Upper lobe of left lung (tissue), 6 donors: ENCODE data around the gene THRAP3. TPM values are rescaled to one million over a fixed set of nuclear protein-coding genes. Genes with fewer than 3 reads are reported as not detected.
"Not testable (repeated sequence)": the region's sequence is repeated elsewhere in the genome, so short reads cannot be mapped to it uniquely, and the experiment has no call there.

Source experiments
- ATAC-seq, 2 donors: fragments of 200-7000 bp; cut with Tn5 transposase; one replicate each; pipeline ENCODE4 v1.9.1; 2022; ENCODE audit warnings: mild to moderate bottlenecking in 2 of 2, moderate library complexity in 2 of 2; ENCODE audit not compliant: low FRiP score in 2 of 2
- DNase-seq, 2 donors: peaks; one replicate each; pipeline ENCODE4 v3.0.0-alpha.2; 2019 to 2020
- H3K27ac ChIP-seq, 4 donors: fragments of 200-600 bp; sonication (generic); one replicate each; pipeline ENCODE4 v1.5.1; 2016 to 2019
- H3K27me3 ChIP-seq, 4 donors: fragments of 200-600 bp; sonication (generic); one replicate each; pipeline ENCODE4 v1.5.1; 2017 to 2019
- H3K36me3 ChIP-seq, 4 donors: fragments of 200-600 bp; sonication (generic); one replicate each; pipeline ENCODE4 v1.5.1; 2016 to 2019
- H3K4me1 ChIP-seq, 4 donors: fragments of 200-600 bp; sonication (generic); one replicate each; pipeline ENCODE4 v1.5.1; 2018 to 2019
- H3K4me3 ChIP-seq, 4 donors: fragments of 200-600 bp; sonication (generic); one replicate each; pipeline ENCODE4 v1.5.1; 2017 to 2019; ENCODE audit warnings: mild to moderate bottlenecking in 2 of 4, moderate library complexity in 1 of 4
- H3K9me3 ChIP-seq, 4 donors: fragments of 200-600 bp; sonication (generic); one replicate each; pipeline ENCODE4 v1.5.1; 2018 to 2019
- CTCF ChIP-seq, 6 experiments: fragments of 450-650 bp in 4 of 6; fragments of 200-600 bp in 2 of 6; sonication (generic) in 2 of 6; IDR thresholded peaks; one replicate each; pipeline ENCODE4 v1.5.1; 2016 to 2019; ENCODE audit warnings: antibody characterized with exemption in 6 of 6
- EP300 ChIP-seq, 4 donors: sonication (generic); formaldehyde crosslinking; IDR thresholded peaks; one replicate each; pipeline ENCODE4 v1.5.1; 2017; ENCODE audit warnings: antibody characterized with exemption in 4 of 4, control low read depth in 2 of 4
- POLR2A ChIP-seq, 4 donors: fragments of 450-650 bp; IDR thresholded peaks; one replicate each; pipeline ENCODE4 v1.5.1; 2016 to 2017; ENCODE audit warnings: antibody characterized with exemption in 4 of 4, mild to moderate bottlenecking in 2 of 4
- POLR2AphosphoS5 ChIP-seq, 2 donors: sonication (generic); formaldehyde crosslinking; IDR thresholded peaks; one replicate each; pipeline ENCODE4 v1.5.1; 2017; ENCODE audit warnings: antibody characterized with exemption in 2 of 2
- WGBS, 2 donors: methylation state at CpG; one replicate each; pipeline ENCODE4 v1.1.5; 2017 to 2018; 5-methylcytosine and 5-hydroxymethylcytosine counted together
- total RNA-seq, 6 donors: library from RNA; depleted of rRNA in 4 of 6; stranded (reverse); fragments of >200 nt in 4 of 6; gene quantifications; one replicate each; pipeline versions ENCODE4 v1.1.0 to v1.2.1, GENCODE V29; 2016 to 2021
- donor health status: DM: no; HTN: no; CAD: no; lungs with moderate emphysema.
- donor health status: DM: no; HTN: yes; CAD: no; lungs with severe emphysema.

THRAP3 gene
- total RNA-seq, 6 donors from 2014 or later: 55.0 to 91.1 (median 84.0) TPM

GRCh38 chr1:36224537-36225282 lies 467 bp downstream of the THRAP3 start:
- Histone ChIP-seq H3K4me3 (peak overlapping the region; percentile 59 to 69 (median 64)), H3K27ac (peak overlapping the region; percentile 91 to 96 (median 94)), H3K36me3 (peaks cover 0 to 25% (median 10%) of the 10 kb centered on the region in 4 donors), H3K27me3 (no peaks in the 10 kb centered on the region), H3K9me3 (no peaks in the 10 kb centered on the region), H3K4me1 (peaks cover 29 to 43% (median 31%) of the 10 kb centered on the region in 4 donors)
- peak in 1 of 2 donors; percentile 82 for DNase-seq
- 0 to 1% methylated on average over 28 to 29 of the region's 29 CpGs for WGBS, 2 donors
- TF ChIP-seq EP300 (IDR thresholded peaks at IDR 0.05) (peak in 2 of 4 donors; percentile 13 to 49), POLR2AphosphoS5 (IDR thresholded peaks at IDR 0.05) (no peak), POLR2A (IDR thresholded peaks at IDR 0.05) (no peak), CTCF (IDR thresholded peaks at IDR 0.05) (peak in 5 of 6 experiments; percentile 41 to 73 (median 59))
- ATAC-seq: peak; percentile 87 to 89

GRCh38 chr1:36225283-36225899 lies 1.1 kb downstream of the THRAP3 start:
- 22% methylated on average over 10 of the region's 10 CpGs for WGBS, 2 donors
- H3K4me3 ChIP-seq: peak overlapping the region; percentile 59 to 69 (median 64)
- ATAC-seq: no peak
- H3K36me3 ChIP-seq: peaks cover 3 to 32% (median 16%) of the 10 kb centered on the region in 4 donors
- TF ChIP-seq EP300 (IDR thresholded peaks at IDR 0.05) (no peak), CTCF (IDR thresholded peaks at IDR 0.05) (no peak), POLR2AphosphoS5 (IDR thresholded peaks at IDR 0.05) (no peak), POLR2A (IDR thresholded peaks at IDR 0.05) (no peak)
- H3K27ac ChIP-seq: peak overlapping the region; percentile 91 to 96 (median 94)
- H3K27me3 ChIP-seq: no peaks in the 10 kb centered on the region
- no peaks in the 10 kb centered on the region for H3K9me3 ChIP-seq
- DNase-seq: no peak
- peaks cover 29 to 45% (median 31%) of the 10 kb centered on the region in 4 donors for H3K4me1 ChIP-seq

GRCh38 chr1:36230279-36230678 lies 6.0 kb downstream of the THRAP3 start:
- H3K27ac ChIP-seq, H3K27me3 ChIP-seq, DNase-seq, H3K4me3 ChIP-seq, H3K9me3 ChIP-seq, ATAC-seq: not testable (repeated sequence)
- H3K4me1 ChIP-seq: peaks cover 21 to 67% (median 42%) of the 10 kb centered on the region in 4 donors
- WGBS, 2 donors: 95 to 96% methylated on average over 11 to 12 of the region's 12 CpGs
- peaks cover 3 to 74% (median 27%) of the 10 kb centered on the region in 4 donors for H3K36me3 ChIP-seq

- Histone ChIP-seq H3K4me3 (no peak overlapping the region), H3K9me3 (no peaks in the 10 kb centered on the region), H3K36me3 (peaks cover 3 to 74% (median 27%) of the 10 kb centered on the region in 4 donors), H3K27me3 (no peaks in the 10 kb centered on the region), H3K27ac (peak overlapping the region in 1 of 4 donors; percentile 27), H3K4me1 (peaks cover 17 to 65% (median 37%) of the 10 kb centered on the region in 4 donors)
- TF ChIP-seq EP300 (IDR thresholded peaks at IDR 0.05): no peak
- TF ChIP-seq CTCF (IDR thresholded peaks at IDR 0.05): no peak
- TF ChIP-seq POLR2A (IDR thresholded peaks at IDR 0.05): no peak
- TF ChIP-seq POLR2AphosphoS5 (IDR thresholded peaks at IDR 0.05): no peak
- 50 to 58% methylated on average over 1 of the region's 1 CpG for WGBS, 2 donors
- ATAC-seq: no peak
- DNase-seq: no peak
Measured at GRCh38 chr1:36231191-36231590, 6.9 kb downstream of the THRAP3 start.
